Anterior cingulate cortex (tissue), 58 donors: ENCODE data around the gene GPR4.

Source experiments
- DNase-seq, 58 donors: peaks; one replicate each; lab custom pipeline; 2025; lab: John Stamatoyannopoulos, UW

The GPR4 gene

GRCh38 chr19:45601524-45602374 lies at the start of gene GPR4:
Gene GPR4, minus strand, starts transcription at chr19:45602212. Its CDS starts 10,346 bp downstream, at chr19:45591866.
- DNase-seq: peak in 2 of 58 donors; percentile 2 to 7

DNA sequence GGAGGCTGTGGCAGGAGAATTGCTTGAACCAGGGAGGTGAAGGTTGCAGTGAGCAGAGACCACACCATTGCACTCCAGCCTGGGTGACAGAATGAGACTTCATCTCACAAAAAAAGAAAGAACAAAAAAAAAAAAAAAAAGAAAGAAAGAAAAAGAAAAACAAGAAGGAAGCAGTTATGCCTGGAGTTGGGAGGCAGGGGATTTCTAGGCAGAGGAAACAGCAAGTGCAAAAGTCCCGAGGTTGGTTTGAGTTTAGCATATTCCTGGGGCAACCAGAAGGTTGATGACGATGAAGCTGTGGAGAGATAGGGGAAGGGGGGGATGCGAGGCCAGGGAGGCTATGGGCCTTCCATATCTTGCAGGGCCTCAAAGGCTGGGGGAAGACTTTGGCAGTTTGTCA lies 48.7 kb upstream of the GPR4 start:
- no peak for DNase-seq

DNA sequence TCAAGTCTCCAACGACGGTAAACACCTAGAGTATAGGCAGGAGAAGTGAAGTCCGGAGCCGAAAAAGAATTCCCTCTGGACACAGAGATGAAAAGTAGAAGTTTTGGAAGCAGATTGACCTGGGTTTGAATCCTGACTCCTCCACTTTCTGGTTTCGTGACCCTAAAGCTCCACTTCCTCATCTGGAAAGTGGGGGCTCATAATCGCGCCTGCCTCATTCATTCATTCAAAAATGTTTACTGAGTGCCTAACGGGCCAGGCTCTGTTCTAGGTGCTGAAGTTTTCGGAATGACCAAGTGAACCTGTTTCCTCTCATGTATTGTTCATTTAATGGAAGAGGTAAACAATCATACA lies 44.3 kb upstream of the GPR4 start:
- no peak for DNase-seq

GRCh38 chr19:45645631-45646344 lies 43.8 kb upstream of the GPR4 start:
- DNase-seq: peak in 57 of 58 donors; percentile 48 to 97 (median 92)

GRCh38 chr19:45645068-45645630 lies 43.1 kb upstream of the GPR4 start:
- peak in 38 of 58 donors; percentile 63 to 98 (median 94) for DNase-seq

DNA sequence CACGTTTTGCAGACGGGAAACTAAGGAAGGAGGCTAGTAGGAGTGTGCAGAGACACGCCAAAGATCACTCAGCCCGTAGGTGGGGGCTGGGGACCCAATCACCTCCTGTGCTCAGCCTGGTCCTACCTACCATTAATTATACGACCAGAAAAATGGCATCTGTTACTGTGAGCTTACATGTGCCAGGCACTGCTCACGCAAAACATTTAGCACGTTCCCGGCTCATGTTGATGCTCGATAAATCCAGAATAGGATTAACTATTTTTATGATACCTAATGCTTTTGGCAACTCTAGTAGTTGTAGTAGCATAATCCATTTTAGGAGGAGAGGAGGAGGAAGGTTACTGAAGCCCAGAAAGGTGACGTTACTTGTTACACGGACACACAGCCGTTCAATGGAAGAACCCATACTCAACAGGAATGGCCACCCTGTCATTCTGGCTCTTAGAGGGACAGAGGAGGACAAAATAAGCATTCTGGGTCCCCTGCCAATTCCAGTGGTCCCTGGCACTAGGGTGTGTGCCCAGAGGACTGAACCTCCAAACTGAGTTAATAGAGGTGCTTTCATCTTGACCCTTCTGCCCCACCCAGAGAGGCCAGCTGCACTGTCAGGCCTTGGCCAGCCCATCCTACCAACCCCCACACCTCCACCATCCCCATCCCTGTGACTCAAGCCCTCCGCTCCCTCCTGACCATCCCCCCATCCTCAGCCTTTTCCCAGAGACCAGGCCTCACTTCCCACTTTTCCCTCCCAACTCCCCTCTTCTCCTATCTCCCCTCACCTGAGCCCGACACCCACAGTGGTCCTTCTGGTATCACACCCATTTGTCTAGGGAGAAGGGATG lies 42.1 kb upstream of the GPR4 start:
- DNase-seq: peak in 31 of 58 donors; percentile 5 to 56 (median 23)

DNA sequence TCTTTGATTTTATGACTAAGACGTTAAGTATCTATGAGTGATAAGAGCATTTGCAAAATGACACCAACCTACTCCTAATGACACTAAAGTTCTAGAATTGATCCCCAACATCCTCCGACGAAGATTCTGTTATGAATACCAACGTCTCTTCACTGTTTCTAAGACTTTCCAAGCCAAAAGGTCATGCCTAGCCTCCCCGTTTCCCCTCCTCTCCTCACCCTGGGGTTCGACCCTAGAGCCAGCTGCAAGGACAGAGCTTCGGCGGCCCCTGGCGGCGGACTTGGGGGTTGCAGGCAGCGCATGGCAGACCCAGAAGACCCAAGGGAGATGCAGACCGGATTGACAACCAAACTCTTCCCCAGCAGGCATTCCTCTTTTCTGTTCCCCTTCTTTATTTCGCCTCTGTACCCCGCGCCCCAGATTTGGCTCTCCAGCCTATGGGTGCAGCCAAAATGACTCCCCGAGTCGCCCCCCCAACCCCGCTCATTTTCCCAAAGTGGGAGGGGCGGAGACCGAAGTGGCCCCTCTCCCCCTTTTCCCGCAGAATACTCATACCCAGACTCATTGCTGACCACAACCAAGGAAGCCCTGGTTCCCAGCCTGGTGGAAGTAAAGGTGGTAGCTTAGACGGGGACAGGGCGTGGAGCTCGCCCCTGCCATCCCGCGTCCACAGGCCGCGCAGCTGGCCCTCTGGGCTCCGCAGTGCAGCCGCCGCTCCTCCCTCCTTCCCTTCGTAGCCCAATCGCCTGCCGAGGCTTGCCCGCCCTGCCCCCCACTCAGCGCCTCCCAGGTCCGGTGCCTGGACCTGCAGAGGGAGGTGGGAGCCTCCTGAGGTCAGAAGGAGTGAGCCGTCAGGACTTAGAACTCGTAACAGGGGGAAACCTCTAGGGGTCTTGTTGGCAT lies 41.3 kb upstream of the GPR4 start:
- DNase-seq: peak; percentile 7 to 93 (median 80)

DNA sequence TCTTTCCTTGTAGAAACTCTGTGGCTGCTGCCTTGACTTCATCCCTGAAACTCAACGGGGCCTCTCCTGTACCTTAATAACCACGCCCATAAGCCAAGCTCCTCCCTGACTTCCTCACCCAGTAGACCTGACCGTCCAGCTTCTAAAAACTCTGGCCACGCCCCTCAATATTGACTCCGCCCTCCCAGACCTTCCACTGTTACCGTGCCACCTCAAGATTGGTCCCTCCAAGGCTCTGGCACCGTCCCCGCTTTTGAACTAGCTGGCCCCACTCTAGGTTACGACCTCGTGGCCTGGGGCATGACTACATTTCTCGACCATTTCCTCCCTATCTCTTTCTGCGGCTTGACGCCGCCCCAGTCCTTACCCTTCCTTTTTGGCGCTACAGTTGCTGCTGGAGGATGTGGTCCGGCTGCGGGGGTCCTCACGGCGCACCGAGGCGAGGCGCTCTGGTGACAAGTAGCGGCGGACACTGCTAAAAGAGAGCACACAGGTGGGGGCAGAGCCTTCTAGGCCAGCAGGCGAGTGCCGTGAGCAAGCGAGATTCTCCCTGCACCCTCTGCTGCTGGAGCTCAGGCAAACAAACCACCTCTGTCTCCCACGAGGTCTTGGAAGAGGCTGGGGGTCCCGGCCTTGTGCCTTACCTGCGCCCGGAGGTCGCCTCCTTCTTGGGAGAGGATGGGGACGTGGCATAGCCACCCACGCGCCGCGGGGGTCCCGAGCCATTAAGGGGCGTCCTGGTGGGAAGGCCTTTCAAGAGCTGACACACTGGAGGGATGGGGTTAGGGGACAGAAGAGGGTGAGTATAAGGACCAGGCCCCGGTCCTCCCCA lies 39.5 kb upstream of the GPR4 start:
- peak in 8 of 58 donors; percentile 7 to 31 (median 10) for DNase-seq

GRCh38 chr19:45640849-45641273 lies 38.8 kb upstream of the GPR4 start:
- DNase-seq: no peak

GRCh38 chr19:45638930-45639729 lies 37.1 kb upstream of the GPR4 start, which contains the start of gene EML2:
Gene EML2, minus strand, starts transcription at chr19:45639397. Its CDS starts 21 bp downstream, at chr19:45639376.
- no peak for DNase-seq

- DNase-seq: no peak
These were observed 36.1 kb upstream of the GPR4 start for GRCh38 chr19:45637890-45638667.

DNA sequence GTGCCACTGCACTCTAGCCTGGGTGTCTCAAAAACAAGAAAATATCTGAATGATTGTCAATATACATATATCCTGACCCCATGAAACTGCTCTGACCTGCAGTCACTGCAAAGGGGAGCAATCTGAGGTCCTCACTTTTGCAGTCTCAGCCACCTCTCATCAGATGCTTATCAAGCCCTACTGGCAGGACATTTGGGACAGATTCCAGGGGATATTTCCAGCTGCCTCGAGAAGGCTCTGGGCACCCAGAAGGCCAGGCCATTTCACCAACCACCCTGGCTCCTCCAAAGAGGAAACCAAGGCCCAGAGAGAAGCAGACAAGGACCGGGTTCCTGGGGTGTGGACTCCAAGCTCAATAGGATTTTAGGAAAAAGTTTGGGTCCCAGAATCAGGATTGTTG lies 34.9 kb upstream of the GPR4 start:
- no peak for DNase-seq

DNA sequence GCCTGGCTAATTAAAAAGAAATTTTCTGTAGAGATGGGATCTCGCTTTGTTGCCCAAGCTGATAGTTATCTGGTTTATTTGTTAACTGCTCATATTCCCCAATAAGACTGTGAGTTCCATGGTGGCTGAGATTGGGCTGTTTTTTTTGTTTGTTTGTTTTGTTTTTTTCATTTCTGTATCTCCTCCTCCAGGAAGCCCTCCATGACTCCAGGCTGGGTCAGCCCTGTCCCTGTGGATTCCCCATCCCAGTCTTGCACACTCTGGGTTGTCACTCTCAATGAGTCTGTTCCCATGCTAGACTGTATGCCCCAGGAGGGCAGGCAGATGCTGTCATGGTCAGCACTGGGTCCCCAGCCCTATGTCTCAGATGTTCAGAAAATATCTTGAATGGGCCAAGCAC lies 34.3 kb upstream of the GPR4 start:
- no peak for DNase-seq

GRCh38 chr19:45632468-45633196 lies 30.6 kb upstream of the GPR4 start:
- DNase-seq: peak in 22 of 58 donors; percentile 1 to 63 (median 18)

- DNase-seq: peak in 1 of 58 donors; percentile 12
These were observed 28.5 kb upstream of the GPR4 start for GRCh38 chr19:45630463-45630862.

GRCh38 chr19:45629704-45630103 lies 27.7 kb upstream of the GPR4 start:
- DNase-seq: no peak
